SU-DHL-6 (cell line): Measurements from ENCODE around the gene CLBA1.

Experiments used
- EZH2phosphoT487 ChIP-seq: fragments of 200-600 bp; sonication (generic), shearing (Covaris generic); conservative IDR thresholded peaks from 2 replicates; pipeline ENCODE4 v1.6.1; 2018; ENCODE audit warnings: mild to moderate bottlenecking, antibody characterized with exemption, low read length, moderate library complexity, mixed read lengths
- TF ChIP-seq, protein P1 (sequence below): fragments of 200-600 bp; sonication (generic); IDR thresholded peaks from one replicate; pipeline ENCODE4 v1.5.1; 2017; ENCODE audit warnings: antibody characterized with exemption, mild to moderate bottlenecking, low read length, moderate library complexity; ENCODE audit not compliant: insufficient read depth, poor library complexity, severe bottlenecking

GRCh38 chr14:104965561-104966231 lies 19.9 kb upstream of the CLBA1 start:
- TF ChIP-seq, protein P1, sequence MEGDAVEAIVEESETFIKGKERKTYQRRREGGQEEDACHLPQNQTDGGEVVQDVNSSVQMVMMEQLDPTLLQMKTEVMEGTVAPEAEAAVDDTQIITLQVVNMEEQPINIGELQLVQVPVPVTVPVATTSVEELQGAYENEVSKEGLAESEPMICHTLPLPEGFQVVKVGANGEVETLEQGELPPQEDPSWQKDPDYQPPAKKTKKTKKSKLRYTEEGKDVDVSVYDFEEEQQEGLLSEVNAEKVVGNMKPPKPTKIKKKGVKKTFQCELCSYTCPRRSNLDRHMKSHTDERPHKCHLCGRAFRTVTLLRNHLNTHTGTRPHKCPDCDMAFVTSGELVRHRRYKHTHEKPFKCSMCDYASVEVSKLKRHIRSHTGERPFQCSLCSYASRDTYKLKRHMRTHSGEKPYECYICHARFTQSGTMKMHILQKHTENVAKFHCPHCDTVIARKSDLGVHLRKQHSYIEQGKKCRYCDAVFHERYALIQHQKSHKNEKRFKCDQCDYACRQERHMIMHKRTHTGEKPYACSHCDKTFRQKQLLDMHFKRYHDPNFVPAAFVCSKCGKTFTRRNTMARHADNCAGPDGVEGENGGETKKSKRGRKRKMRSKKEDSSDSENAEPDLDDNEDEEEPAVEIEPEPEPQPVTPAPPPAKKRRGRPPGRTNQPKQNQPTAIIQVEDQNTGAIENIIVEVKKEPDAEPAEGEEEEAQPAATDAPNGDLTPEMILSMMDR, result no peak
- no peak for TF ChIP-seq EZH2phosphoT487
